Mesenchymal stem cell (in vitro differentiated cells and primary cell): ENCODE results near the gene ZNF207.
A peak's percentile ranks its signal among the peaks of the same experiment; 100 is the strongest.
"Not testable (repeated sequence)": the region's sequence is repeated elsewhere in the genome, so short reads cannot be mapped to it uniquely, and the experiment has no call there.

Experiments used
- DNase-seq: peaks from one replicate; pipeline ENCODE4 v3.0.0-alpha.2; 2013
- H2AFZ ChIP-seq: one replicate; pipeline ENCODE4 v1.6.1; 2013; ENCODE audit warnings: low read depth, mild to moderate bottlenecking, control low read depth, inconsistent platforms, low read length, moderate library complexity
- H2AK5ac ChIP-seq: 2 replicates; pipeline ENCODE4 v1.6.1; 2013; ENCODE audit warnings: low read length, moderate library complexity, mild to moderate bottlenecking, inconsistent platforms; ENCODE audit not compliant: severe bottlenecking
- H2BK120ac ChIP-seq: one replicate; pipeline ENCODE4 v1.6.1; 2013; ENCODE audit warnings: low read depth, mild to moderate bottlenecking, inconsistent platforms, low read length, moderate library complexity
- H2BK12ac ChIP-seq, 2 experiments: one replicate each; pipeline ENCODE4 v1.6.1; 2013; ENCODE audit warnings: inconsistent platforms in 2 of 2, low read length in 2 of 2, mild to moderate bottlenecking in 2 of 2, moderate library complexity in 2 of 2, control low read depth in 1 of 2
- H2BK15ac ChIP-seq: one replicate; pipeline ENCODE4 v1.6.1; 2013; ENCODE audit warnings: mild to moderate bottlenecking, low read depth, inconsistent platforms; ENCODE audit not compliant: poor library complexity, severe bottlenecking
- H2BK5ac ChIP-seq: 2 replicates; pipeline ENCODE4 v1.6.1; 2013; ENCODE audit warnings: low read depth, mild to moderate bottlenecking, low read length, control low read depth, inconsistent platforms; ENCODE audit not compliant: poor library complexity, severe bottlenecking
- H3K14ac ChIP-seq, 2 experiments: one replicate each; pipeline ENCODE4 v1.6.1; 2013; ENCODE audit warnings: inconsistent platforms in 2 of 2, low read length in 2 of 2, control low read depth in 1 of 2, mild to moderate bottlenecking in 1 of 2, moderate library complexity in 1 of 2
- H3K18ac ChIP-seq, 2 experiments: one replicate each; pipeline ENCODE4 v1.6.1; 2013; ENCODE audit warnings: inconsistent platforms in 2 of 2, low read length in 2 of 2, control low read depth in 1 of 2, low read depth in 1 of 2, mild to moderate bottlenecking in 1 of 2
- H3K23ac ChIP-seq, 2 experiments: one replicate each; pipeline ENCODE4 v1.6.1; 2013; ENCODE audit warnings: inconsistent platforms in 2 of 2, low read length in 2 of 2, mild to moderate bottlenecking in 2 of 2, moderate library complexity in 2 of 2, control low read depth in 1 of 2
- H3K27ac ChIP-seq: 2 replicates; pipeline ENCODE4 v1.5.1; 2013; ENCODE audit warnings: mild to moderate bottlenecking, moderate library complexity, low read length, control low read depth, inconsistent platforms; ENCODE audit not compliant: poor library complexity, severe bottlenecking
- H3K27me3 ChIP-seq, 2 experiments: 2 replicates each; pipeline versions ENCODE4 v1.6.1 to v1.7.0; 2013; ENCODE audit warnings: low read length in 2 of 2, mild to moderate bottlenecking in 2 of 2, moderate library complexity in 2 of 2, control low read depth in 1 of 2, inconsistent platforms in 1 of 2; ENCODE audit not compliant: control insufficient read depth in 1 of 2, insufficient read depth in 1 of 2
- H3K36me3 ChIP-seq, 2 experiments: 2 replicates each; pipeline versions ENCODE4 v1.6.1 to v1.7.0; 2013; ENCODE audit warnings: low read length in 2 of 2, control low read depth in 1 of 2, inconsistent platforms in 1 of 2, low read depth in 1 of 2, mild to moderate bottlenecking in 1 of 2; ENCODE audit not compliant: insufficient read depth in 2 of 2, control insufficient read depth in 1 of 2
- H3K4ac ChIP-seq, 2 experiments: one replicate each; pipeline ENCODE4 v1.6.1; 2013; ENCODE audit warnings: inconsistent platforms in 2 of 2, low read length in 2 of 2, mild to moderate bottlenecking in 2 of 2, moderate library complexity in 2 of 2, control low read depth in 1 of 2, low read depth in 1 of 2
- H3K4me1 ChIP-seq: 2 replicates; pipeline ENCODE4 v1.6.1; 2013; ENCODE audit warnings: low read depth, low read length, control low read depth; ENCODE audit not compliant: control insufficient read depth, insufficient read depth
- H3K4me2 ChIP-seq: 2 replicates; pipeline ENCODE4 v1.6.1; 2013; ENCODE audit warnings: low read length, mild to moderate bottlenecking, inconsistent platforms; ENCODE audit not compliant: poor library complexity, severe bottlenecking
- H3K4me3 ChIP-seq, 2 experiments: 2 replicates each; pipeline versions ENCODE4 v1.5.1 to v1.7.0; 2013; ENCODE audit warnings: low read length in 2 of 2, mild to moderate bottlenecking in 2 of 2, control low read depth in 1 of 2, low read depth in 1 of 2; ENCODE audit not compliant: insufficient read depth in 1 of 2
- H3K79me1 ChIP-seq: replicated peaks from 2 replicates; pipeline ENCODE4 v1.6.1; 2013; ENCODE audit warnings: mild to moderate bottlenecking, control low read depth, low read length, inconsistent platforms; ENCODE audit not compliant: poor library complexity, severe bottlenecking
- H3K9ac ChIP-seq: 2 replicates; pipeline ENCODE4 v1.7.0; 2013; ENCODE audit warnings: mild to moderate bottlenecking, low read length, moderate library complexity
- H3K9me3 ChIP-seq: 2 replicates; pipeline ENCODE4 v1.7.0; 2013; ENCODE audit warnings: mild to moderate bottlenecking, low read length; ENCODE audit not compliant: control insufficient read depth
- H4K8ac ChIP-seq: one replicate; pipeline ENCODE4 v1.6.1; 2013; ENCODE audit warnings: inconsistent platforms, mild to moderate bottlenecking, low read length, moderate library complexity
- H4K91ac ChIP-seq: one replicate; pipeline ENCODE4 v1.6.1; 2013; ENCODE audit warnings: mild to moderate bottlenecking, low read length, inconsistent platforms
- WGBS: methylation state at CpG from one replicate; pipeline ENCODE4 v1.1.7; 2013; ENCODE audit warnings: mixed read lengths; 5-methylcytosine and 5-hydroxymethylcytosine counted together

Gene ZNF207

DNA sequence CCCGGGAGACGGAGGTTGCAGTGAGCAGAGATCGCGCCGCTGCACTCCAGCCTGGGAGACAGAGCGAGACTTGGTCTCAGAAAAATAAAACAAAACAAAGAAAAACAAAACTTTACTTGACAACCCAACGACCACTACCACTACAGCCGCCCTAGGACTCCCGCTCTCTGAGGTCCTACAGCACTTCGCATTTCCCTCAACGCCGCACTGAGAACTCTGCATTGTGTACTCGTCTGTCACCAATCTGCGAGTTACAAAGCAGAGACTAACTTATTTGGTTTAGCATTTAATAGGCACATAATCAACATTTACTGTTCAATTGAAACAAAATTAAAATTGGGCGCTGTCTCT lies 479 bp upstream of the ZNF207 start:
- peak overlapping the region; percentile 57 to 99 for H3K4ac ChIP-seq
- H3K36me3 ChIP-seq, result peaks cover 13 to 21% of the 10 kb centered on the region in 2 experiments
- H3K23ac ChIP-seq, result no peak overlapping the region
- H2AFZ ChIP-seq, result no peak overlapping the region
- H3K9me3 ChIP-seq, result no peaks in the 10 kb centered on the region
- peak overlapping the region; percentile 89 for H3K4me3 ChIP-seq
- WGBS, result 69% methylated on average over 14 of the region's 15 CpGs
- peak overlapping the region; percentile 54 for H2BK120ac ChIP-seq
- no peak overlapping the region for H2BK5ac ChIP-seq
- H3K14ac ChIP-seq, result no peak overlapping the region
- peaks cover 7% of the 10 kb centered on the region for H3K79me1 ChIP-seq
- no peaks in the 10 kb centered on the region for H3K27me3 ChIP-seq
- peak overlapping the region; percentile 99 for H3K9ac ChIP-seq
- H2BK15ac ChIP-seq, result no peak overlapping the region
- peak overlapping the region; percentile 26 for H2AK5ac ChIP-seq
- H2BK12ac ChIP-seq, result no peak overlapping the region
- no peak overlapping the region for H4K91ac ChIP-seq
- H4K8ac ChIP-seq, result peak overlapping the region; percentile 84
- H3K18ac ChIP-seq, result peak overlapping the region; percentile 68 to 86
- peaks cover 13% of the 10 kb centered on the region for H3K4me1 ChIP-seq
- no peak for DNase-seq
- H3K27ac ChIP-seq, result peak overlapping the region; percentile 83
- H3K4me2 ChIP-seq, result peak overlapping the region; percentile 83

DNA sequence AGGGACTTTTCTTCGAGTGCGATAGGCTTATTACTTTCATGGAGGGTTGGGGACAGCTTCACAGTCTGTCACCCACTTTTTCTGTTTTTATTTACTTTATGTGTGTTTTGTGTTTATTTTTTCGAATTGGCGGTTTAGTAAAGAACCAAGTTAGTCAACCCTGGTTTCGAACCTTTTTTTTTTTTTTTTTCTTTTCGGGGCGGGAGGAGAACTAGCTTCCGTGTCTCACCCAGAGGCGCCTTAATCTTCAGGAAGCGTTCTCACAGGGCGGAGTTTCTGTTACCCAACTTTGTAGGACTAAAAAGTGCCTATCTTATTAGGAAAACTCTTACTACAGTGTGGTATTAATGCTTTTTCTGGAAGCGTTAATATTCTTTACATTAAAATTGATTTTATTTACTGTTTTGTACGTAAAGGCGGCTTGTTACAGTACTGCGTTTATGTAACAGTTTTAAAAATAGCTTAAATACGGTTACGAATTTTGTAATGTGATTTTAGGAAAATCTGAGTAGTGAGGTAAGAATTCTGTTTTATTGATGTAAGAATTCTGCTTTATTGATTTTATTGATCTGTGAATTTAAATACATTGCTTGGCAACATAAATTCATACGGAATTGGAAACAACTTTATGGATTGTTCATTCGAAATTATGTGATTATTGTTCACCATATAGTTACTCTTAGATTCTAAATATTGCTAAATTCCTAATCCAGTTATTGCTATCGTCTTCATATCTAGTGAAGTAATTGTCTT lies 885 bp downstream of the ZNF207 start:
- peak overlapping the region in 1 of 2 experiments; percentile 37 for H3K23ac ChIP-seq
- peak overlapping the region; percentile 96 to 97 for H3K18ac ChIP-seq
- H3K4me1 ChIP-seq, result peaks cover 16% of the 10 kb centered on the region
- H4K91ac ChIP-seq, result no peak overlapping the region
- H3K9me3 ChIP-seq, result no peaks in the 10 kb centered on the region
- H4K8ac ChIP-seq, result peak overlapping the region; percentile 55
- under 1% methylated on average over 11 of the region's 20 CpGs for WGBS
- no peak overlapping the region for H3K14ac ChIP-seq
- H2BK5ac ChIP-seq, result peak overlapping the region; percentile 21
- peak overlapping the region; percentile 3 for H3K4me2 ChIP-seq
- peak overlapping the region; percentile 99 for H2AK5ac ChIP-seq
- H3K9ac ChIP-seq, result peak overlapping the region; percentile 99
- H2BK12ac ChIP-seq, result peak overlapping the region in 1 of 2 experiments; percentile 10
- no peaks in the 10 kb centered on the region for H3K27me3 ChIP-seq
- H3K27ac ChIP-seq, result peak overlapping the region; percentile 79
- H3K36me3 ChIP-seq, result peaks cover 19 to 35% of the 10 kb centered on the region in 2 experiments
- peak overlapping the region; percentile 89 for H3K4me3 ChIP-seq
- DNase-seq, result peak; percentile 85
- peak overlapping the region; percentile 36 for H2BK15ac ChIP-seq
- no peak overlapping the region for H2BK120ac ChIP-seq
- H3K79me1 ChIP-seq, result peaks cover 7% of the 10 kb centered on the region
- H2AFZ ChIP-seq, result no peak overlapping the region
- peak overlapping the region; percentile 51 to 99 for H3K4ac ChIP-seq

DNA sequence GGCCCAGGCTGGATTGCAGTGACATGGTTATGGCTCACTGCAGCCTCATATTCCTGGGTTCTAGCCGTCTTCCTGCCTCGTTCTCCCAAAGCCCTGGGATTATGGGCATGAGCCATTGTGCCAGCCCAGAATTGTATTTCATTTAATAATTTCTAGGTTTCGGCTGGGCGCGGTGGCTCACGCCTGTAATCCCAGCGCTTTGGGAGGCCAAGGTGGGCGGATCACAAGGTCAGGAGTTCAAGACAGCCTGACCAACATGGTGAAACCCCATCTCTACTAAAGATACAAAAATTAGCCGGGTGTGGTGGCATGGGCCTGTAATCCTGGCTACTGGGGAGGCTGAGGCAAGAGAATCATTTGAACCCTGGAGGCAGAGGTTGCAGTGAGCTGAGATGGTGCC lies 2.8 kb downstream of the ZNF207 start:
- H3K27me3 ChIP-seq, H4K8ac ChIP-seq, H4K91ac ChIP-seq, H3K9me3 ChIP-seq, H2BK15ac ChIP-seq, DNase-seq, H3K4ac ChIP-seq, H3K14ac ChIP-seq, H2BK5ac ChIP-seq, H3K27ac ChIP-seq, H3K18ac ChIP-seq, H2AFZ ChIP-seq, H3K79me1 ChIP-seq, H2BK12ac ChIP-seq, H2BK120ac ChIP-seq, H3K23ac ChIP-seq, H2AK5ac ChIP-seq: not testable (repeated sequence)
- peak overlapping the region; percentile 12 to 89 for H3K4me3 ChIP-seq
- peaks cover 28 to 49% of the 10 kb centered on the region in 2 experiments for H3K36me3 ChIP-seq
- peaks cover 16% of the 10 kb centered on the region for H3K4me1 ChIP-seq
- H3K4me2 ChIP-seq, result peak overlapping the region; percentile 64
- H3K9ac ChIP-seq, result peak overlapping the region; percentile 99
- 94% methylated on average over 8 of the region's 9 CpGs for WGBS

DNA sequence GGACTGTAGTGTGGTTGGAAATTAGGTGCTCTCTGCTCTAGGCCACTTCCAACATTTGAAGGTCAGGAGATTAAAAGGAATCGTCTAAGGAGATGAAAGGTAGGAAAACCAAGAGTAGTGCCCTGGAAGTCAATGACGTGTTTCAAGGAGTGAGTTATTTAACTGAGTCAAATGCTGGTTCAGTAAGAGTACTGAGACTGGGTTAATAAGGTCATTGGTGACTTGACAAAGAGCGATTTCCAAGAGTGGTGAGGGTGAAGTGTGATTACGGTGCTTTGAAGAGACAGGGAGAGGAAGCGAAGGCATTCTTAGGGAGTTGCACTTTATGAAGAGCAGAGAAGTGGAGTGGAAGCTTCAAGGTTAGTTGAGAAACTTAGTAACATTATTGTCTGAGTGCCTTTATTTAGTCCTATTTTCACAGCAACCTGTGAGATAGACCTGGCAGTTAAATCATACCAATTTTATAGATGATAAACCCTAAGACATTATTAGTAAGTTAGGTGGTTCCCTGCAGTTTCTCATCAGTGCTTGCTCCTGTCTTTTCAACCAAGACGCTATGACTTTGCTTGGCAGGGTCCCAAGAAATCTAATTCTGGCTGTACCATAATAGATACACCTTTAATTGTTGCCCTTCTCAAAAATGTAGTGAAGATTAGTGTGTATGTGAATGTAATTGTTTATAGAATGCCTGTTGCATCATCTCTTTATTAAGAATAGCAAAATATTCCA lies 5.9 kb downstream of the ZNF207 start:
- no peak overlapping the region for H4K8ac ChIP-seq
- no peak overlapping the region for H2AK5ac ChIP-seq
- H3K9me3 ChIP-seq, result no peaks in the 10 kb centered on the region

More for the DNA sequence above, 5.9 kb downstream of the ZNF207 start:
- H3K4me3 ChIP-seq, result peak overlapping the region in 1 of 2 experiments; percentile 16
- no peak overlapping the region for H2BK12ac ChIP-seq
- no peaks in the 10 kb centered on the region for H3K27me3 ChIP-seq
- no peak overlapping the region for H3K18ac ChIP-seq
- H3K4ac ChIP-seq, result no peak overlapping the region
- H3K4me1 ChIP-seq, result peaks cover 11% of the 10 kb centered on the region
- peaks cover 48 to 79% of the 10 kb centered on the region in 2 experiments for H3K36me3 ChIP-seq
- no peak overlapping the region for H2AFZ ChIP-seq
- 92% methylated on average over 5 of the region's 6 CpGs for WGBS
- H2BK5ac ChIP-seq, result no peak overlapping the region
- H3K27ac ChIP-seq, result no peak overlapping the region
- no peak overlapping the region for H2BK15ac ChIP-seq
- H3K14ac ChIP-seq, result no peak overlapping the region
- H4K91ac ChIP-seq, result no peak overlapping the region
- DNase-seq, result no peak
- no peak overlapping the region for H3K4me2 ChIP-seq
- no peaks in the 10 kb centered on the region for H3K79me1 ChIP-seq
- H2BK120ac ChIP-seq, result no peak overlapping the region
- H3K9ac ChIP-seq, result peak overlapping the region; percentile 17
- no peak overlapping the region for H3K23ac ChIP-seq
